Activated CD8-positive, alpha-beta T cell treated with anti-CD3 and anti-CD28 coated beads for 36 hours (primary cell): ENCODE data around the gene NAB2. TPM values are rescaled to one million over a fixed set of nuclear protein-coding genes. Genes with fewer than 3 reads are reported as not detected.

Experiments used
- ATAC-seq: fragments of 200-7000 bp; cut with Tn5 transposase; one replicate; pipeline ENCODE4 v1.10.0; 2021; ENCODE audit warnings: mild to moderate bottlenecking, moderate library complexity
- CTCF ChIA-PET: fragments of 350-600 bp; sonication (Branson Sonifier 250); formaldehyde crosslinking; loops from one replicate; lab custom pipeline; 2021; ENCODE audit warnings: antibody characterized with exemption; lab: Charles Lee
- POLR2A ChIA-PET: fragments of 350-600 bp; sonication (Branson Sonifier 250); formaldehyde crosslinking; loops from one replicate; lab custom pipeline; 2021; ENCODE audit warnings: antibody characterized with exemption; lab: Charles Lee
- DNase-seq: peaks from one replicate; pipeline ENCODE4 v3.0.0-alpha.2; 2020
- H3K27ac Mint-ChIP-seq: one replicate; pipeline ENCODE4 v1.8.0; 2021; ENCODE audit warnings: mild to moderate bottlenecking, mixed read lengths
- H3K27me3 Mint-ChIP-seq: one replicate; pipeline ENCODE4 v1.8.0; 2021; ENCODE audit warnings: mixed read lengths
- H3K36me3 Mint-ChIP-seq: one replicate; pipeline ENCODE4 v1.8.0; 2021; ENCODE audit warnings: low read depth, mixed read lengths
- H3K4me1 Mint-ChIP-seq: one replicate; pipeline ENCODE4 v1.8.0; 2021; ENCODE audit warnings: low read depth, mixed read lengths
- H3K4me3 Mint-ChIP-seq: one replicate; pipeline ENCODE4 v1.8.0; 2021; ENCODE audit warnings: mild to moderate bottlenecking, moderate library complexity, mixed read lengths
- H3K9me3 Mint-ChIP-seq: one replicate; pipeline ENCODE4 v1.8.0; 2021; ENCODE audit warnings: mixed read lengths
- intact Hi-C: fragments of 100-400 bp; cut with micrococcal nuclease; formaldehyde crosslinking; loops from one replicate; pipeline ENCODE4 v1.10.0; 2022
- total RNA-seq, 2 experiments: library from RNA; stranded (reverse); gene quantifications; one replicate each; pipeline ENCODE4 v1.2.3, GENCODE V29; 2021
- TF ChIP-seq, protein P1 (sequence below): fragments of 200-600 bp; IDR thresholded peaks from one replicate; pipeline ENCODE4 v1.8.0; 2022; ENCODE audit warnings: antibody characterized with exemption, mild to moderate bottlenecking

Gene NAB2
- total RNA-seq, 2 experiments from 2014 or later: 69.3 to 70.8 TPM

DNA sequence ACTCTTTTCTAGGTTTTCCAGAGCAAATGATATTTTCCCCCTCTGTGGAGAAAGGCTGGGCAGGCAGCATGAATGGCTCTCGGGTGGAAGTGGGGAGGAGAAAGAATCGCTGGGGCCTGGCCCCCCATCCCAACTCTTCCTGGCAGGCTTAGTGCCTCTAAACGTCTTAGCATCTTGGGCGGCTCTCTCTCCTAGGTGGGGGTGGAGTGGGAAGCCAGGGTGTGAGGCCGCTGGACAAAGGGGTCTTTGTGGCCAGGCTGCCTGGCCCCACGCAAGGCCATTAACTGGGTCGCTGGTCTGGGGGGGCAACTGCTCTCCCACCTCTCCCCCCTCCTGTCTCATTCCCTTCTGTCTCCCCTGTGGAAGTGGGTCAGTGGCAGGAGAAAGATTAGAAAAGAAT is 53.8 kb downstream of the NAB2 start:
- POLR2A ChIA-PET: no interaction called here
- TF ChIP-seq, protein P1, sequence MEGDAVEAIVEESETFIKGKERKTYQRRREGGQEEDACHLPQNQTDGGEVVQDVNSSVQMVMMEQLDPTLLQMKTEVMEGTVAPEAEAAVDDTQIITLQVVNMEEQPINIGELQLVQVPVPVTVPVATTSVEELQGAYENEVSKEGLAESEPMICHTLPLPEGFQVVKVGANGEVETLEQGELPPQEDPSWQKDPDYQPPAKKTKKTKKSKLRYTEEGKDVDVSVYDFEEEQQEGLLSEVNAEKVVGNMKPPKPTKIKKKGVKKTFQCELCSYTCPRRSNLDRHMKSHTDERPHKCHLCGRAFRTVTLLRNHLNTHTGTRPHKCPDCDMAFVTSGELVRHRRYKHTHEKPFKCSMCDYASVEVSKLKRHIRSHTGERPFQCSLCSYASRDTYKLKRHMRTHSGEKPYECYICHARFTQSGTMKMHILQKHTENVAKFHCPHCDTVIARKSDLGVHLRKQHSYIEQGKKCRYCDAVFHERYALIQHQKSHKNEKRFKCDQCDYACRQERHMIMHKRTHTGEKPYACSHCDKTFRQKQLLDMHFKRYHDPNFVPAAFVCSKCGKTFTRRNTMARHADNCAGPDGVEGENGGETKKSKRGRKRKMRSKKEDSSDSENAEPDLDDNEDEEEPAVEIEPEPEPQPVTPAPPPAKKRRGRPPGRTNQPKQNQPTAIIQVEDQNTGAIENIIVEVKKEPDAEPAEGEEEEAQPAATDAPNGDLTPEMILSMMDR: no peak
- no peak overlapping the region for H3K27ac Mint-ChIP-seq
- intact Hi-C loops: no loop called here
- peaks cover 7% of the 10 kb centered on the region for H3K4me1 Mint-ChIP-seq
- H3K36me3 Mint-ChIP-seq: no peaks in the 10 kb centered on the region
- no peaks in the 10 kb centered on the region for H3K27me3 Mint-ChIP-seq
- CTCF ChIA-PET: interaction anchor here (0.9 to 3.1 kb wide), 3 partner anchors 18 to 39 kb away, joined by 3 to 12 read pairs (median 7); no protein-coding TSS in a partner anchor
- H3K9me3 Mint-ChIP-seq: no peaks in the 10 kb centered on the region
- DNase-seq (no peak), ATAC-seq (no peak)
- H3K4me3 Mint-ChIP-seq: no peak overlapping the region

DNA sequence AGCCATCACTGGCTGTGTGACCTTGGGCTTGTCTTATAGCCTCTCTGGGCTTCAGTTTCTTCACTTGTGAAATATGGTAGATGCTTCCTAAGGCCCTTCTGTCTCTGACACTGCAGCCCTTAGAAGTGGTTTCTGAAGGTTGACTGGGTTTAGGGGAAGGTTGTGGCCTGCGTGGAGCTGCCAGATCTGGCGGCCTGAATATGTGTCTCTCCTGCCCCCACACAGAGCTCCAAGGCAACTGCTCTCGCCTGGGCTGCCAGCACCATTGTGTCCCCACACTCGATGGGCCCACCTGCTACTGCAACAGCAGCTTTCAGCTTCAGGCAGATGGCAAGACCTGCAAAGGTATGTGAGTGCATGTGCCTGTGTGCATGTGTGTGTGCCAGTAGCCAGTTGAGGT is 54.5 kb downstream of the NAB2 start:
- peak; percentile 38 for DNase-seq
- CTCF ChIA-PET: interaction anchor here (2.8 to 3.1 kb wide), 2 partner anchors 19 to 32 kb away, joined by 7 to 12 read pairs; no protein-coding TSS in a partner anchor
- Mint-ChIP-seq H3K27me3 (no peaks in the 10 kb centered on the region), H3K4me1 (peaks cover 7% of the 10 kb centered on the region), H3K9me3 (no peaks in the 10 kb centered on the region), H3K27ac (no peak overlapping the region), H3K4me3 (no peak overlapping the region), H3K36me3 (no peaks in the 10 kb centered on the region)
- intact Hi-C loops: no loop called here
- TF ChIP-seq, protein P1: no peak
- peak; percentile 78 for ATAC-seq
- POLR2A ChIA-PET: no interaction called here

Other genes starting within 250 kb of the NAB2 start
- gene SDR9C7, start 154.7 kb upstream of the NAB2 start, total RNA-seq: not detected
- under 1 TPM; 0.34 to 0.36 TPM for gene RDH16, start 131.5 kb upstream of the NAB2 start, total RNA-seq
- gene ZBTB39, start 82.6 kb upstream of the NAB2 start, total RNA-seq: 1 to 10 TPM; 5.1 to 5.5 TPM
- gene TAC3, start 72.6 kb upstream of the NAB2 start, total RNA-seq: under 1 TPM; 0.34 to 0.54 TPM
- 1 to 10 TPM; 2.1 to 2.6 TPM for gene MYO1A, start 39.0 kb upstream of the NAB2 start, total RNA-seq
- 10 to 100 TPM; 76.1 to 80.6 TPM for gene NEMP1, start 10.3 kb upstream of the NAB2 start, total RNA-seq
- gene STAT6, start 22.2 kb downstream of the NAB2 start, total RNA-seq: 100 to 1,000 TPM; 207 to 209 TPM
- 1 to 10 TPM; 1.5 to 1.9 TPM for gene LRP1, start 39.4 kb downstream of the NAB2 start, total RNA-seq
- not detected for gene LRP1-AS, start 58.5 kb downstream of the NAB2 start, total RNA-seq
- under 1 TPM; 0.41 to 0.45 TPM for gene NXPH4, start 127.7 kb downstream of the NAB2 start, total RNA-seq
- 100 to 1,000 TPM; 480 to 529 TPM for gene SHMT2, start 140.6 kb downstream of the NAB2 start, total RNA-seq
- gene STAC3, start 162.1 kb downstream of the NAB2 start, total RNA-seq: 1 to 10 TPM; 1.7 to 2.1 TPM